ENCODE measurements around the gene MPL. TPM values are rescaled to one million over a fixed set of nuclear protein-coding genes. Genes with fewer than 3 reads are reported as not detected.
A peak's percentile ranks its signal among the peaks of the same experiment; 100 is the strongest.

The MPL gene
- total RNA-seq, 1 experiment from 2014 or later, result not detected

- H3K4me3 ChIP-seq, result no peak overlapping the region
- DNase-seq (ENCODE audit: low read depth in 1 of 2, low spot score in 2 of 2), result no peak
- no peaks in the 10 kb centered on the region for H3K36me3 ChIP-seq
- peaks cover 20% of the 10 kb centered on the region for H3K4me1 ChIP-seq (replicated peaks)
- no peaks in the 10 kb centered on the region for H3K27me3 ChIP-seq (replicated peaks)
- H3K27ac ChIP-seq, result no peak overlapping the region
- no peaks in the 10 kb centered on the region for H3K9me3 ChIP-seq (replicated peaks)
These were observed 11.4 kb downstream of the MPL start for GRCh38 chr1:43348809-43349593.

- peak; percentile 65 to 75 for DNase-seq (ENCODE audit: low read depth in 1 of 2, low spot score in 2 of 2)
- no peak overlapping the region for H3K4me3 ChIP-seq
- no peaks in the 10 kb centered on the region for H3K36me3 ChIP-seq
- H3K27ac ChIP-seq, result no peak overlapping the region
- H3K4me1 ChIP-seq (replicated peaks), result peaks cover 20% of the 10 kb centered on the region
- no peaks in the 10 kb centered on the region for H3K9me3 ChIP-seq (replicated peaks)
- H3K27me3 ChIP-seq (replicated peaks), result no peaks in the 10 kb centered on the region
These were observed 12.1 kb downstream of the MPL start for GRCh38 chr1:43349594-43350306.

- DNase-seq (ENCODE audit: low read depth in 1 of 2, low spot score in 2 of 2), result no peak
- no peaks in the 10 kb centered on the region for H3K36me3 ChIP-seq
- H3K27ac ChIP-seq, result no peak overlapping the region
- H3K27me3 ChIP-seq (replicated peaks), result no peaks in the 10 kb centered on the region
- H3K4me1 ChIP-seq (replicated peaks), result peaks cover 20% of the 10 kb centered on the region
- no peak overlapping the region for H3K4me3 ChIP-seq
- H3K9me3 ChIP-seq (replicated peaks), result no peaks in the 10 kb centered on the region
These were observed 13.4 kb downstream of the MPL start for GRCh38 chr1:43350976-43351375.

- Histone ChIP-seq H3K27me3 (replicated peaks) (no peaks in the 10 kb centered on the region), H3K4me3 (no peak overlapping the region), H3K4me1 (replicated peaks) (peaks cover 20% of the 10 kb centered on the region), H3K27ac (no peak overlapping the region), H3K36me3 (no peaks in the 10 kb centered on the region), H3K9me3 (replicated peaks) (no peaks in the 10 kb centered on the region)
- no peak for DNase-seq (ENCODE audit: low read depth in 1 of 2, low spot score in 2 of 2)
These were observed 14.1 kb downstream of the MPL start for GRCh38 chr1:43351421-43352350.

- Histone ChIP-seq H3K36me3 (0 out of 2 replicates have a peak, but pooled peaks cover 3% of the 10 kb centered on the region), H3K4me1 (replicated peaks) (peaks cover 24% of the 10 kb centered on the region), H3K9me3 (replicated peaks) (no peaks in the 10 kb centered on the region), H3K4me3 (no peak overlapping the region), H3K27me3 (replicated peaks) (no peaks in the 10 kb centered on the region), H3K27ac (no peak overlapping the region)
- no peak for DNase-seq (ENCODE audit: low read depth in 1 of 2, low spot score in 2 of 2)
These were observed 14.7 kb downstream of the MPL start for GRCh38 chr1:43352351-43352705.

- Histone ChIP-seq H3K4me1 (replicated peaks) (peaks cover 29% of the 10 kb centered on the region), H3K36me3 (0 out of 2 replicates have a peak, but pooled peaks cover 3% of the 10 kb centered on the region), H3K27ac (no peak overlapping the region), H3K27me3 (replicated peaks) (no peaks in the 10 kb centered on the region), H3K9me3 (replicated peaks) (no peaks in the 10 kb centered on the region), H3K4me3 (no peak overlapping the region)
- DNase-seq (ENCODE audit: low read depth in 1 of 2, low spot score in 2 of 2), result no peak
These were observed 15.3 kb downstream of the MPL start for GRCh38 chr1:43352881-43353280.

GRCh38 chr1:43354471-43354870 lies 16.9 kb downstream of the MPL start:
- Histone ChIP-seq H3K9me3 (replicated peaks) (no peaks in the 10 kb centered on the region), H3K27ac (no peak overlapping the region)

GRCh38 chr1:43354936-43355335 lies 17.3 kb downstream of the MPL start:
- Histone ChIP-seq H3K9me3 (replicated peaks) (no peaks in the 10 kb centered on the region), H3K4me1 (replicated peaks) (peaks cover 33% of the 10 kb centered on the region), H3K27me3 (replicated peaks) (no peaks in the 10 kb centered on the region), H3K27ac (no peak overlapping the region), H3K4me3 (no peak overlapping the region), H3K36me3 (peaks cover 14% of the 10 kb centered on the region)
- DNase-seq (ENCODE audit: low read depth in 1 of 2, low spot score in 2 of 2), result no peak

More at GRCh38 chr1:43354471-43354870, 16.9 kb downstream of the MPL start:
- no peak overlapping the region for H3K4me3 ChIP-seq
- DNase-seq (ENCODE audit: low read depth in 1 of 2, low spot score in 2 of 2), result no peak
- H3K4me1 ChIP-seq (replicated peaks), result peaks cover 33% of the 10 kb centered on the region
- peaks cover 10% of the 10 kb centered on the region for H3K36me3 ChIP-seq
- no peaks in the 10 kb centered on the region for H3K27me3 ChIP-seq (replicated peaks)

- no peaks in the 10 kb centered on the region for H3K27me3 ChIP-seq (replicated peaks)
- H3K4me3 ChIP-seq, result no peak overlapping the region
- H3K4me1 ChIP-seq (replicated peaks), result peaks cover 45% of the 10 kb centered on the region
- no peak for DNase-seq (ENCODE audit: low read depth in 1 of 2, low spot score in 2 of 2)
- H3K36me3 ChIP-seq, result peaks cover 37% of the 10 kb centered on the region
- H3K27ac ChIP-seq, result no peak overlapping the region
- H3K9me3 ChIP-seq (replicated peaks), result no peaks in the 10 kb centered on the region
These were observed 19.6 kb downstream of the MPL start for GRCh38 chr1:43357251-43357650.

- Histone ChIP-seq H3K27me3 (replicated peaks) (no peaks in the 10 kb centered on the region), H3K4me3 (peak overlapping the region; percentile 54), H3K36me3 (peaks cover 47% of the 10 kb centered on the region), H3K27ac (peak overlapping the region; percentile 88), H3K4me1 (replicated peaks) (peaks cover 45% of the 10 kb centered on the region), H3K9me3 (replicated peaks) (no peaks in the 10 kb centered on the region)
- DNase-seq (ENCODE audit: low read depth in 1 of 2, low spot score in 2 of 2), result peak in 1 of 2 experiments; percentile 88
These were observed 20.6 kb downstream of the MPL start for GRCh38 chr1:43358121-43358745.

GRCh38 chr1:43358746-43359693 lies 21.4 kb downstream of the MPL start, which contains the start of gene CDC20:
TSS of gene CDC20 (plus strand) at chr1:43358981. CDS start at chr1:43359216, 235 bp downstream.
- no peaks in the 10 kb centered on the region for H3K9me3 ChIP-seq (replicated peaks)
- peaks cover 55% of the 10 kb centered on the region for H3K36me3 ChIP-seq
- H3K4me1 ChIP-seq (replicated peaks), result peaks cover 49% of the 10 kb centered on the region
- H3K27ac ChIP-seq, result peak within 1 kb of the TSS; percentile 88
- no peaks in the 10 kb centered on the region for H3K27me3 ChIP-seq (replicated peaks)
- H3K4me3 ChIP-seq, result peak within 1 kb of the TSS; percentile 54
- peak; percentile 99 for DNase-seq (ENCODE audit: low read depth in 1 of 2, low spot score in 2 of 2)

- Histone ChIP-seq H3K27ac (peak overlapping the region; percentile 34; the same call in 1 of the 2 replicates), H3K4me3 (peak overlapping the region; percentile 54), H3K36me3 (peaks cover 62% of the 10 kb centered on the region), H3K27me3 (replicated peaks) (no peaks in the 10 kb centered on the region), H3K9me3 (replicated peaks) (no peaks in the 10 kb centered on the region), H3K4me1 (replicated peaks) (peaks cover 49% of the 10 kb centered on the region)
- no peak for DNase-seq (ENCODE audit: low read depth in 1 of 2, low spot score in 2 of 2)
These were observed 22.1 kb downstream of the MPL start for GRCh38 chr1:43359696-43360095.
